ENCODE results near the gene VWA7.
"Not testable (repeated sequence)": the region's sequence is repeated elsewhere in the genome, so short reads cannot be mapped to it uniquely, and the experiment has no call there.

The VWA7 gene

GRCh38 chr6:31801031-31801927 is 24.2 kb upstream of the VWA7 start:
- DNase-seq, result not testable (repeated sequence)

GRCh38 chr6:31799781-31800180 is 22.7 kb upstream of the VWA7 start:
- no peak for DNase-seq

- peak in 1 of 4 experiments; percentile 21 for DNase-seq
Observed at GRCh38 chr6:31797588-31797987, 20.5 kb upstream of the VWA7 start.

GRCh38 chr6:31796993-31797385 is 19.9 kb upstream of the VWA7 start:
- DNase-seq, result no peak

GRCh38 chr6:31795616-31796298 is 18.6 kb upstream of the VWA7 start, which contains the start of gene VARS1:
VARS1 (minus strand) TSS chr6:31795752; CDS start chr6:31795217, 535 bp downstream.
- DNase-seq, result peak; percentile 63 to 80 (median 76)

GRCh38 chr6:31794866-31795615 is 17.9 kb upstream of the VWA7 start:
- DNase-seq, result no peak

- no peak for DNase-seq
Observed at GRCh38 chr6:31794294-31794865, 17.3 kb upstream of the VWA7 start.

- DNase-seq, result not testable (repeated sequence)
Observed at GRCh38 chr6:31793927-31794245, 16.8 kb upstream of the VWA7 start.

GRCh38 chr6:31792761-31793171 is 15.6 kb upstream of the VWA7 start:
- DNase-seq, result no peak

- DNase-seq, result no peak
Observed at GRCh38 chr6:31792090-31792374, 14.9 kb upstream of the VWA7 start.

GRCh38 chr6:31791324-31792089 is 14.4 kb upstream of the VWA7 start:
- peak in 1 of 4 experiments; percentile 23 for DNase-seq

GRCh38 chr6:31785475-31785874 is 8.3 kb upstream of the VWA7 start:
- DNase-seq, result no peak

- DNase-seq, result no peak
Observed at GRCh38 chr6:31784098-31784925, 7.2 kb upstream of the VWA7 start.

GRCh38 chr6:31782126-31782855 is 5.2 kb upstream of the VWA7 start:
- no peak for DNase-seq

GRCh38 chr6:31781244-31782125 is 4.4 kb upstream of the VWA7 start:
- no peak for DNase-seq

GRCh38 chr6:31780507-31781243 is 3.5 kb upstream of the VWA7 start:
- no peak for DNase-seq

- no peak for DNase-seq
Observed at GRCh38 chr6:31779908-31780307, 2.8 kb upstream of the VWA7 start.

GRCh38 chr6:31778999-31779885 is 2.1 kb upstream of the VWA7 start:
- DNase-seq, result no peak

Measured in activated CD4-positive, CD25-positive, alpha-beta regulatory T cell (primary cell).